Lung (tissue), 12 donors: ENCODE results near the gene PIM1. TPM values are rescaled to one million over a fixed set of nuclear protein-coding genes. Genes with fewer than 3 reads are reported as not detected.

Experiments used
- ATAC-seq: fragments of 200-7000 bp; cut with Tn5 transposase; one replicate; pipeline ENCODE4 v1.9.1; 2020; ENCODE audit warnings: moderate number of reproducible peaks; ENCODE audit not compliant: insufficient read depth, low FRiP score
- DNase-seq, 3 donors: peaks; one replicate each; pipeline ENCODE4 v3.0.0-alpha.2; 2013 to 2017
- H3K27ac ChIP-seq, 2 donors: one replicate each; pipeline ENCODE4 v1.5.1; 2013; ENCODE audit warnings: mild to moderate bottlenecking in 2 of 2, moderate library complexity in 2 of 2, control low read depth in 1 of 2, inconsistent platforms in 1 of 2, low read depth in 1 of 2, low read length in 1 of 2
- H3K27me3 ChIP-seq, 3 donors: one replicate each; pipeline ENCODE4 v1.5.1; 2013; ENCODE audit warnings: low read length in 2 of 3; ENCODE audit not compliant: control insufficient read depth in 3 of 3, insufficient read depth in 3 of 3
- H3K36me3 ChIP-seq, 4 donors: one replicate each; pipeline ENCODE4 v1.5.1; 2013; ENCODE audit warnings: low read length in 4 of 4, mild to moderate bottlenecking in 1 of 4, moderate library complexity in 1 of 4; ENCODE audit not compliant: control insufficient read depth in 4 of 4, insufficient read depth in 4 of 4
- H3K4me1 ChIP-seq, 5 donors: one replicate each; pipeline ENCODE4 v1.5.1; 2013; ENCODE audit warnings: low read length in 5 of 5, mild to moderate bottlenecking in 2 of 5, moderate library complexity in 1 of 5; ENCODE audit not compliant: control insufficient read depth in 5 of 5, insufficient read depth in 5 of 5
- H3K4me3 ChIP-seq: one replicate; pipeline ENCODE4 v1.5.1; 2013; ENCODE audit warnings: mild to moderate bottlenecking, control low read depth, moderate library complexity
- H3K9ac ChIP-seq, 2 donors: one replicate each; pipeline ENCODE4 v1.5.1; 2013; ENCODE audit warnings: low read length in 2 of 2, control low read depth in 1 of 2; ENCODE audit not compliant: insufficient read depth in 1 of 2
- H3K9me3 ChIP-seq, 4 donors: one replicate each; pipeline ENCODE4 v1.5.1; 2013; ENCODE audit warnings: low read length in 3 of 4, mild to moderate bottlenecking in 1 of 4, moderate library complexity in 1 of 4; ENCODE audit not compliant: control insufficient read depth in 4 of 4, insufficient read depth in 3 of 4
- WGBS, 2 donors: extraction: QIAGEN DNeasy Blood & Tissue Kit; methylation state at CpG; one replicate each; pipeline ENCODE4 v1.1.7; 2013; 5-methylcytosine and 5-hydroxymethylcytosine counted together
- polyA plus RNA-seq, 2 donors: library from polyadenylated mRNA; stranded (reverse); fragments of 200-250 nt; gene quantifications; one replicate each; pipeline ENCODE4 v1.2.1, GENCODE V29; 2013
- total RNA-seq, 2 donors: library from RNA; depleted of rRNA in 1 of 2; stranded (reverse); fragments of >200 nt in 1 of 2; gene quantifications; one replicate each; pipeline ENCODE4 v1.2.1, GENCODE V29; 2014 to 2021
- TF ChIP-seq, protein P1 (sequence below): IDR thresholded peaks from 2 replicates; pipeline ENCODE4 v1.5.1; 2012; ENCODE audit warnings: mild to moderate bottlenecking; ENCODE audit errors: control extremely low read depth, extremely low read depth
- donor health status: control.
- donor health status: control.
- donor health status: Bipolar disorder and iron deficiency.
- donor health status: healthy.
- donor health status: DM: yes; HTN: yes; CAD: no.

Gene PIM1
- total and polyA plus RNA-seq, 4 donors = 43.2 to 108 (median 52.0) TPM

DNA sequence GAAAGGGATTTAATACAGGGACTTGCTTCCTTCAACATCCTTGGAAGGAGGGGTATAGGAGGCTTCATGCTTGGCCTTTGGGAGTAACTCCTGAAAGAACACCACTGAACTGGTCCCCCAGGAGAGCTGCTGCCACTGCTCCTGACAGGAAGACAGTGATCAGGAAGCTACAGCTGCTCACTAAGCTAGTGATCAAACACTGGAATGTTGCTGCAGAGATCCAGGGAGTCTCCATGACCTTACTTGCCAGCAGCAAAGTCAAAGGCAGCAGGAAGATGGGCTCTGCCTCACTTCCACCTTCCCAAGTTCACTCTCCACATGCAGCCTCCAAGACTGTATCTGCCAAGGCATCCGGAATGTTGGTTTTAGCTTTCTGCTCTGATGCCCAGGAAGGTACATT is 31.8 kb downstream of the PIM1 start:
- no peak for DNase-seq
- no peaks in the 10 kb centered on the region for H3K36me3 ChIP-seq
- no peak overlapping the region for H3K9ac ChIP-seq
- TF ChIP-seq, protein P1, sequence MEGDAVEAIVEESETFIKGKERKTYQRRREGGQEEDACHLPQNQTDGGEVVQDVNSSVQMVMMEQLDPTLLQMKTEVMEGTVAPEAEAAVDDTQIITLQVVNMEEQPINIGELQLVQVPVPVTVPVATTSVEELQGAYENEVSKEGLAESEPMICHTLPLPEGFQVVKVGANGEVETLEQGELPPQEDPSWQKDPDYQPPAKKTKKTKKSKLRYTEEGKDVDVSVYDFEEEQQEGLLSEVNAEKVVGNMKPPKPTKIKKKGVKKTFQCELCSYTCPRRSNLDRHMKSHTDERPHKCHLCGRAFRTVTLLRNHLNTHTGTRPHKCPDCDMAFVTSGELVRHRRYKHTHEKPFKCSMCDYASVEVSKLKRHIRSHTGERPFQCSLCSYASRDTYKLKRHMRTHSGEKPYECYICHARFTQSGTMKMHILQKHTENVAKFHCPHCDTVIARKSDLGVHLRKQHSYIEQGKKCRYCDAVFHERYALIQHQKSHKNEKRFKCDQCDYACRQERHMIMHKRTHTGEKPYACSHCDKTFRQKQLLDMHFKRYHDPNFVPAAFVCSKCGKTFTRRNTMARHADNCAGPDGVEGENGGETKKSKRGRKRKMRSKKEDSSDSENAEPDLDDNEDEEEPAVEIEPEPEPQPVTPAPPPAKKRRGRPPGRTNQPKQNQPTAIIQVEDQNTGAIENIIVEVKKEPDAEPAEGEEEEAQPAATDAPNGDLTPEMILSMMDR = no peak
- H3K4me3 ChIP-seq = no peak overlapping the region
- no peak for ATAC-seq
- H3K27ac ChIP-seq = no peak overlapping the region
- WGBS, 2 donors = 93 to 98% methylated on average over 1 of the region's 1 CpG
- H3K4me1 ChIP-seq = peaks cover 0 to 5% (median 0%) of the 10 kb centered on the region in 5 donors
- H3K27me3 ChIP-seq = no peaks in the 10 kb centered on the region
- peaks cover 0 to 3% (median 0%) of the 10 kb centered on the region in 4 donors for H3K9me3 ChIP-seq

DNA sequence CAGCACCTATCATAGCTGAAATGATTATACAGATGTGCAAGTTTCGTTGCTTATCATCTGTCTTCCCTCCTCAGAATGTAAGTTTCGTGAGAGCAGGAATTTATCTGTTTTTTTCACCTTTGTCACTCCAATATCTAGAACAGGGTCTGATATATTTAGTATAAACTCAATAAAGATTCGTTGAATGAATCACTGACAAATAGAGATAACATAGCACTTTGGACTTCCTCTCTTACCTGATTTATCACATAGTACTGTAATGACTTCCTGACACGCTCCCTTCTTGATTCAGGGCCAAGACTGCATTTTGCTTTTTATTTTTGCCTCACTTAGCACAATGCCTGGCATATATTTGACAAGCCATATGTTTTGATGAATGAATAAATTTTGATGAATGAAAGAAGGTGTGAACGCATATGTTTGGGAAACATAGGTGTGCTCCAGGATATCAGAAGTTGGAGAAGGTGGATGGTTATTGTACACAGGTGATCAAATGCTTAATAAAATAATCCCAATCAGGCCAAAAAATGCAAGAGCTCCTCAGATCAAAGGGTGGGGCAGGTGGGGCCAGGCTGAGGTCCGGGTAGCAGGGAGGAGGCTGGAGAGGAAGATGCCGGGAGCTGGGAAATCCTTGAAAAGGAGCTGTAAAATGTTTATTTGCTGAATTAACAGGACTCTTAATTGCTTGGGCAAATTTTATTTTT is 33.0 kb downstream of the PIM1 start:
- Histone ChIP-seq H3K27ac (no peak overlapping the region), H3K9me3 (peaks cover 0 to 3% (median 0%) of the 10 kb centered on the region in 4 donors), H3K4me1 (peaks cover 0 to 5% (median 0%) of the 10 kb centered on the region in 5 donors), H3K4me3 (no peak overlapping the region), H3K36me3 (no peaks in the 10 kb centered on the region), H3K9ac (no peak overlapping the region), H3K27me3 (no peaks in the 10 kb centered on the region)
- 44 to 49% methylated on average over 7 of the region's 7 CpGs for WGBS, 2 donors
- ATAC-seq (no peak), DNase-seq (no peak)
- TF ChIP-seq, protein P1 = no peak

DNA sequence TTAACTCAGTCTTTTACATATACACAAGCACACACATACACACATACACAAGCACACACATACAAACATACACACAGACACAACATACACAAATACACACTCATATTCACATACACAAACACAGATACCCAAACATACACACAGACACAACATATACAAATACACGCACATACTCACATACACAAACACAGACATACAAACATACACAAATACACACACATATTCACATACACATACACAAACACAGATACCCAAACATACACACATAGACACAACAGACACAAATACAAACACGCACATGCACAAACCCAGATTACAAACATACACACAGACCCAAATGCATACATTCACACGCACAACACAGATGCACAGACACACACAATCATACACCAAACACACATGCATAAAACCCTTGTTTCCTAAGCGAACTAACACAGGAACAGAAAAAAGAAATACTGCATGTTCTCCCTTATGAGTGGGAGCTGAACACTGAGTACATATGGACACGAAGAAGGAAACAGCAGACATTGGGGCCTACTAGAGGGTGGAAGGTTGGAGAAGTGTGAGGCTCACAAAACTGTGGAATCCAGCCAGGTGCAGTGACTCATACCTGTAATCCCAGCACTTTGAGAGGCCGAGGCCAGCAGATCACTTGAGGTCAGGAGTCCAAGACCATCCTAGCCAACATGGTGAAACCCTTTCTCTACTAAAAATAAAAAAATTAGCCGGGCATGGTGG is 34.2 kb downstream of the PIM1 start:
- WGBS, 2 donors = 65 to 85% methylated on average over 7 of the region's 7 CpGs
- no peak for ATAC-seq
- no peak overlapping the region for H3K9ac ChIP-seq

More for the DNA sequence above, 34.2 kb downstream of the PIM1 start:
- no peaks in the 10 kb centered on the region for H3K36me3 ChIP-seq
- H3K27me3 ChIP-seq = no peaks in the 10 kb centered on the region
- no peak overlapping the region for H3K4me3 ChIP-seq
- peak in 1 of 3 donors; percentile 24 for DNase-seq
- no peak overlapping the region for H3K27ac ChIP-seq
- H3K9me3 ChIP-seq = peaks cover 0 to 3% (median 0%) of the 10 kb centered on the region in 4 donors
- H3K4me1 ChIP-seq = peaks cover 0 to 5% (median 0%) of the 10 kb centered on the region in 5 donors
- TF ChIP-seq, protein P1 = no peak
